Suppressor macrophage treated with lipopolysaccharide for 1 hour (primary cell): ENCODE results near the gene HS6ST3.

ENCODE experiments used
- DNase-seq, 3 donors: peaks; one replicate each; pipeline ENCODE4 v3.0.0-alpha.2; 2020 to 2022

The HS6ST3 gene

GRCh38 chr13:96803456-96804100 lies 713.7 kb downstream of the HS6ST3 start:
- no peak for DNase-seq

GRCh38 chr13:96804174-96804573 lies 714.3 kb downstream of the HS6ST3 start:
- no peak for DNase-seq

DNA sequence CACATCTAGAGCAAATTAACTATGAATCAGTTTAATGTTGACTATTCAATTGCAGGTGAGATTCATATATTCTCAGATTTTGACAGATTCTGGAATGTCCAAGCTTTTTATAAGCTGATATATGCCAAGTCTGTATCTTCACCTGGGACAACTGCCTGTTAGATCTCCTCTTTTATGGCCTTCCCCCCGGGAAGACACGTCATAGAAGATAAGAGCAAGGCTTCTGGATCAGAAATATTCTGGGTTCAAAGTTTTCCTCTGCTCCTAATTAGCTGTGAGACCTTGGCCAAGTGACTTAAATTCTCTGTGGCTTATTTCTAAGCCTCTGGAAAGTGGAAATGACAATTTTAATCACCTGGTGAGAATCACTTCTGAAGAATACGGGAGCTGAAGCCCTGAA lies 716.8 kb downstream of the HS6ST3 start:
- DNase-seq = no peak

- DNase-seq = no peak
Observed at GRCh38 chr13:96809366-96810096, 719.6 kb downstream of the HS6ST3 start.

DNA sequence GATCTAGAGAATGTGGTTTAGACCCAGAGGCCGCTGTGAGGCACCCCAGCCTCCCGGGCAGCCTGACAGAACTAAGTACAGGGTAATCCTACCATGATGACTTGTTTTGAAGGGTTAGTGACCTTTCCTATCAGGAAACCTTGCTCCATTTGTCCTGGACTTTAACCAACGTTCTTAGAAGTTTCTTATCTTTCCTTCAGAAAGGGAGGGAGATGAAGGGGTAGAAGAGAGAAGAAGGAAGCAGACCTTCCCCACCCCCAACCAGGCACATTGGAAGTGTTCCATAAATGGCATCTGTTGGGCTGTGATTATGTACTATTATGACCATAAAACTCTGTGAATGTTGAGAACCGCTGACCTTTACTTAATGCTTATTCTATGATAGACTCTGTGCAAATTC lies 720.2 kb downstream of the HS6ST3 start:
- DNase-seq = no peak

- DNase-seq = no peak
Observed at GRCh38 chr13:96811049-96811448, 721.1 kb downstream of the HS6ST3 start.

- no peak for DNase-seq
Observed at GRCh38 chr13:96816261-96816660, 726.4 kb downstream of the HS6ST3 start.

DNA sequence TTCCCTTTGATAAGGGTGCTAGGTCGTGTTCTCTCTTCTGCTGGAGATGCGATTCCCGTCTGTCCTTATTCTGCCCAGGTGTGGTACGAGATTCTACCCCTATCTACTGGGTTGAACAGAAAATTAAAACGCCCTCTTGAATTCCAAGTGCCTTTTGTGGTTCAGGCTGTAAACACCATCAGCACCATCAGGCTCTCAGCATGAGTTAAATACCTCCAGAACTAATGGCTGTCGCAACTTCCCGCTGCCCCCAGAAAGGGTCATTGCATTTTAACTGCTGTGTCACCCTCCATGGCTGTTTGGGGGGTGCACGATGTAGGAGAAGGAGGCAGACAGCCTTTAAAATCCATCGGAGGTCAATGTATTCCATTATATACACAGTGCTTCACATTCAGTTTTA lies 727.0 kb downstream of the HS6ST3 start:
- DNase-seq = no peak

DNA sequence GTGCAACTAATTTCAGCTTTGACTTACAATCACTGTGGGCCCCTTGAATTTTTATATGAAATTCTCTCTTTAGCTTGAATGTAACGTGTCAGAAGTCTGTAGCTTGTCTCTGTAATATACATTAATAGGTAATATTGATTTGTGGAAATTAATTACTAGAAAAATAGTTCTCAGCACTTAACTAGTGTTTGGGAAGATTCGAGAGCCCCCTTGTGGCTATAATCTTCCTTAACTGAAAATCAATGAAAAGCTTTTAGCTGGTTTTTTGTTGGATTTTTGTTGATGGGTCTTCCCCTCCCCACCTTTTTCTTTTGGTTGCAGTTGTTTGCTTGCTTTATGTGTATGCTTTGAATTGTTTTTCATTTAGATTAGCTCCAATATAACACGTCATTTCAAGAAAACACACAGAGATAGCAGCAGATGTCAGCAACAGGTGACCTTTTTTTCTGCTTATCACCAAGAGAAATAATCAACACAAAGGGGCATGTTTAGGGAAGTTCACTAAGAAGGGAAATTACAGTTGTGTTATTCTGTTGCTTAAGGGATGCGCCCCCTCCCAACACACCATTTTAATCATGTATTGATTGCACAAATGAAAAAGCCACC lies 727.5 kb downstream of the HS6ST3 start:
- peak in 2 of 3 donors; percentile 10 to 24 for DNase-seq

- DNase-seq = no peak
Observed at GRCh38 chr13:96819375-96819774, 729.5 kb downstream of the HS6ST3 start.

- DNase-seq = no peak
Observed at GRCh38 chr13:96821381-96821780, 731.5 kb downstream of the HS6ST3 start.

DNA sequence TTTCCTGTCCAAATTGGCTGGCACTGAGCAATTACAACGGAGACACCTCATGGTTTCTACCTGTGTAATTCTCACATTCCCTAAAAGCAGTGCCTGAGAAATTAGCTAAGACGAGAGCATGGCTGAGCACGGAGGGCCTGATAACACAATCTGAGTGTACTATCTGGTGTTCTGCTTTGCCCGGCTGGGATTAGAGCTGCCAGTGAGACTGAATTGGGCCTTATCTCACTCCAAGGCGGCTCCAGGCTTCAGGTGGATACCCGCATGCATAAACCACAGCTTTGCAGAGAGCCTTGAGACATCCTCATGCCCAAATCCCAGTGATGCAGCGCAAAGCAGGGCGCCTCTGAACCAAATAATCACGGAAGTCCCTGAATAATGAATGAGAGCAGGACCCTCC lies 732.1 kb downstream of the HS6ST3 start:
- DNase-seq = no peak

DNA sequence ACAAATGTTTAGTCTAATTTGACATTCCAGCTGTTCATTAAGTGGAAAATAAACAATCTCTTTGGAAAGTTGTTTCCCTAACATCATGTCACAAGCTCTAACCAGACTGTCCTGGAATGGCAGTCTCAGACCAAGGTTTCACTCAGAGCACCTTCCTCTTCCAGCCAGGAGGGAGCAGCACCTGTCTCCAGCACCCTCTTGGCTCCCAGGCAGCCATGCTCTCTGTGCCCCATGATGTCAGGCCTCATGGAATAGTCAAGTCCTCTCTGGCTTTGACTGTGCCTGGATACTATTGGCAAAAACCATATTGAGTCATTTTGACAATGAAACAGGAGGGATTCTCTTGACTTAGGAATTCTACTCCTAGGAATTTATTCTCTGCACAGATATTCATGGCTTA lies 733.0 kb downstream of the HS6ST3 start:
- DNase-seq = no peak

- DNase-seq = peak; percentile 35 to 65 (median 57)
Observed at GRCh38 chr13:96824140-96824539, 734.2 kb downstream of the HS6ST3 start.

DNA sequence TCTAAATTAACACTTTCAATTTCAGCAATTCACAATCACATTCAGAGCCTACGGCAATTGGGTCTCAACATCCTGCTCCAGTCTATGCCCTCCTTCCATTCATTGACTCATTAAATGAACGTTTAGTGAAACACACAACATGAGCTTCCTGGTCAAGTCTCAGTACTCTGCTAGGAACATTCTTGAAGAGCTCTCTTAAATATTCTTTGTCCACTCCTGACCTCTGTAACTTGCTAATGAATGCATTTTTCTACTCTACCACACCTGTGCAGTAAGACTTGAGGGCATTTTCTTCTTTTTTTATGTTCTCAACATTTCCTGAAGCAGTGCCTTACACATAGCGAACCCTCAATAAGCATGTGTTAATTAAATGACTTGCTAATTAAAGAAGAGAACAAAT lies 735.7 kb downstream of the HS6ST3 start:
- DNase-seq = no peak

GRCh38 chr13:96834626-96835025 lies 744.7 kb downstream of the HS6ST3 start:
- no peak for DNase-seq

GRCh38 chr13:96835546-96835945 lies 745.6 kb downstream of the HS6ST3 start:
- DNase-seq = no peak

DNA sequence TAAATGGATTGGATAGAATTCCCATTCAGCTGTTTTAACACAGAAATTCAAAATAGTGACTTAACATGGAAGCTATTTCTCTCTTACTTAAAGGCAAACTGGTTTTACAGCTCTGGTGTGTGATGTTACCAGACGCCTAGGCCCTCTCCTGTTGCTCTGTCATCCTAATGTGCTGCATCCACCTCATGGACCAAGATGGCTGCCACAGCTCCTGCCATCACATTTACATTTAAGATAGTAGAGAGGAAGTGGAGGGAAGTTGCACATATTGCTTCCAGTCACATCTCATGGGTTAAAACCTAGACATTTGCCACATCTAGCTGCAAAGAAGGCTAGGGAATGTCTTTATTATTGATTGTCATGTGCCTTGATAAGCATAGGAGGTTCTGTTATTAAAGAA lies 746.8 kb downstream of the HS6ST3 start:
- DNase-seq = no peak

GRCh38 chr13:96837809-96838208 lies 747.9 kb downstream of the HS6ST3 start:
- DNase-seq = no peak

DNA sequence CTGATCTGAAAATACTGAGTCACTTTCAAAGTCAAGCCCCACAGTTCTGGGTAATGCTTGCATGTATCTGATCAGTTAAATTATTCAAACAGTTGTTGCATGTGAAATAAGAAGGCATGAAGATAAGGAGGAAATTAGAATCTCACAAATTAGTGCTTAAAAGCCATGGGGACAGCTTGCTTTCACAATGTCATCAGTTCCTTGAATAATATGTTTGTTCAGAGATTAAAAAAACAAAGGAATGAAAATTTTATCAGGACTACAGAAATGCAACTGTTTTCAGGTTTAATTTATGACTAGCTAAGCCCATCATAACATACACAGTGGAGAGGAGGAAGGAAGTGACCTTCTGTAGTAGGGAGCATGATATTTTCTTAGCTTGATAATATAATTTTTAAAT lies 754.3 kb downstream of the HS6ST3 start:
- no peak for DNase-seq

GRCh38 chr13:96844616-96845015 lies 754.7 kb downstream of the HS6ST3 start:
- no peak for DNase-seq

GRCh38 chr13:96848286-96848685 lies 758.4 kb downstream of the HS6ST3 start:
- no peak for DNase-seq

DNA sequence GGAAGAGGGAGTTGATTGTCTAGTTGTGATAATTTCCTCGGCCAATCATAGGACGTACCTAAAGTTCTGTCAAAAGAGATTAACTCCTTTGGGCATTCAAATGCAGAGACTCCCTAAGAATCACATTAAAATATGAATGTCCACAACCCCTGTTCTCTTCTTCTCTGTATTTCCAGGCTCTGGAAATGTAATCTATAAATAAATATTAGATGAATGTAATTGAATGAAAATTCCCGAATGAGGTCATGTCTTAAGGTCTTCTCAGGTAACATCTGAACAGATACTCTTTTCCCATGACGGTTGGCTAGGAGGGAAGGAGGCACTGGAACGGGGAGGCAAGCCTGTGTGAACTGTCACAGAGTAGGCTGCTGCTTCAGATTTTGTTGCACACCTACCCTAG lies 759.2 kb downstream of the HS6ST3 start:
- no peak for DNase-seq

- no peak for DNase-seq
Observed at GRCh38 chr13:96850538-96851145, 760.7 kb downstream of the HS6ST3 start.
